IPS-18a (cell line): ENCODE data around the gene GSDME.
"Not testable (repeated sequence)": the region's sequence is repeated elsewhere in the genome, so short reads cannot be mapped to it uniquely, and the experiment has no call there.

Source experiments
- H3K27ac ChIP-seq: one replicate; pipeline ENCODE4 v1.5.1; 2013; ENCODE audit warnings: low read length
- H3K27me3 ChIP-seq: one replicate; pipeline ENCODE4 v1.6.1; 2013; ENCODE audit warnings: mild to moderate bottlenecking, low read length; ENCODE audit not compliant: control insufficient read depth, insufficient read depth
- H3K36me3 ChIP-seq: one replicate; pipeline ENCODE4 v1.6.1; 2013; ENCODE audit warnings: low read depth, low read length; ENCODE audit not compliant: control insufficient read depth
- H3K4me1 ChIP-seq: one replicate; pipeline ENCODE4 v1.6.1; 2013; ENCODE audit warnings: low read depth, low read length; ENCODE audit not compliant: control insufficient read depth
- H3K4me3 ChIP-seq: one replicate; pipeline ENCODE4 v1.5.1; 2013; ENCODE audit warnings: low read length
- H3K9ac ChIP-seq: one replicate; pipeline ENCODE4 v1.6.1; 2013; ENCODE audit warnings: mild to moderate bottlenecking, low read length, moderate library complexity
- H3K9me3 ChIP-seq: one replicate; pipeline ENCODE4 v1.6.1; 2013; ENCODE audit warnings: low read depth, low read length; ENCODE audit not compliant: control insufficient read depth

GSDME gene

DNA sequence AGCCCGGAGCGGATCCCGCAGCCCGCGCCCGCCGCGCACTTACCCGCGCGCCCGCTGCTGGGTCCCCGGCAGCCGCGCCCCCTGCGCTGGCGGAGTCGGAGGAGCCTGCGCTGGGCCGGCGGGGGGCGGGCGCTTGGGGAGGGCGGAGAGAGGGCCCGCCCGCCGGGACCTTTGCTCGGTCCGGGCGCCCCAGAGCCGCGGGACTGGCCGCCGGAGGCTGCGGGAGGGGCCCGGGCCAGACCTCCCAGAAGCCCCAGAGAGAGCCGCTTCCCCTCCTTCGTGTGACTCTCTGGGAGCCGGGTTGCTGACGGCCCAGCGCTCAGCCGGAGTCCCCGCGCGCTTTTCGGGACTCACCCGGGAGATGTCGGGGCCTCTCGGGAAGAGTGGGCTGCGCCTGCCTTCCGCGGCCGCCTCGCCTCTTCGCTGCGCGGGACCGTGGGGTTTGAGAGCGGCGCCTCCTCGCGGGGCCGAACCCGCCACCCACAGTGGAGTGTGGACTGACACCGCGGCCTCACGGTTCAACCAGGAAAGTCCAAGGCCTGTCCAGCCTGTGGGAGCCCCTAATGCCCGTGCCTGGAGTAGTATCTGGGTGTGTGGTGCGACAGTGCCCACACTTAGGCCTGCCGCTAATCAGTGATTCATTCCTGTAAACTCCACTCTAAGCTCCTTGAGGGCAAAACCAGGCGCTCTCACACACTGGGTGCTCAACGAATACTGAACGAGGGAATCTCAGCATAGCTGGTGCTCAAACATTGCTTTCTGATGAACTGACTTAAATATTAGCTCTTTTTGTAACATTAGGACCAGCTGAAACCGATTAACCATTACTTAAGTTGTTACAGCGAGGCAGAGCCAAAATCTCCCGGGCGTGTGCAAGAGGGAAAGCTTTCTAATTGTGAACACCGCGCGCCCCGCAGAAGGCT, at the start of gene GSDME:
TSS of gene GSDME (minus strand) at position 112 of the 923 bp plus-strand sequence. CDS start 7,690 bp downstream, outside the sequence.
- peaks cover 43% of the 10 kb centered on the region for H3K27me3 ChIP-seq
- H3K4me3 ChIP-seq: peak within 1 kb of the TSS; percentile 74
- H3K27ac ChIP-seq: no peak within 1 kb of the TSS
- H3K36me3 ChIP-seq: no peaks in the 10 kb centered on the region
- no peaks in the 10 kb centered on the region for H3K9me3 ChIP-seq
- peak within 1 kb of the TSS; percentile 2 for H3K9ac ChIP-seq
- peaks cover under 1% of the 10 kb centered on the region for H3K4me1 ChIP-seq

DNA sequence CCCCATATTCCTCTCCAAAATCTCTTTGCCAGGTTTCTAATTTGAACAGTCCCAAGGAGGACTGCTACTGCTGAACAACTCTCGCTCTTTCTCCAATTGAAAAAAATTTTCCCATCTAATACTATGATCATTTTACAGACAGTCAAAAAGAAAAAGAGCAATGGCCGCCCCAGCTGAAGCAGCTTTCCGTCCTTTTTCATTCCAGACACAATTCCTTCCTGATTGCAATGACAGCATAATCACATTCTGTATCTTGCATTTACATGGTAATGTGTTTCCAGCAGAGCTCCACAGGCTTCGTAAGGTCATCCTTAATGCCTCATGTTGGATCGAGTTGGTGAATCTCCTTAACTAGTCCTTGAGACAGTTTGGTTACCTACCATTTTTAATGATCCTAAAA, 45.0 kb upstream of the GSDME start:
- peaks cover 4% of the 10 kb centered on the region for H3K4me1 ChIP-seq
- H3K36me3 ChIP-seq: peaks cover 3% of the 10 kb centered on the region
- H3K27ac ChIP-seq: no peak overlapping the region
- H3K9ac ChIP-seq: no peak overlapping the region
- no peak overlapping the region for H3K4me3 ChIP-seq
- H3K27me3 ChIP-seq: no peaks in the 10 kb centered on the region
- no peaks in the 10 kb centered on the region for H3K9me3 ChIP-seq

DNA sequence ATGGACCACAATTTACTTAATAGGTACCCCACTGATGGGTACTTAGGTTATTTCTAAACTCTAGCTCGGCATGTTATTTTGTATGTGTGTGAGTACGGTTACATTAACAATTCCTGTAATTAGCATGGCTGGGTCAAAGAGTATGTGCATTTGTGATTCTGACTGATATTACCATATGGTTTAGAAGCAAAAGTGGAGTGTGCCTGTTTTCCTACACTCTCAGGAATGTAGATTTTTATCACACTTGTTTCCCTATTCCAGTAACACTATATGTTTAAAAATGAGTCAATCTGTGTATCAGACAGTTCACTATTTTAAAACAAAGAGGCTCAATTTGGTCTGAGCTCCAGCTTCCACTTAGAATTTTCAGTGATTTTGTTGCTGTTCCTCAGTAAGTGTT, 44.6 kb upstream of the GSDME start:
- Histone ChIP-seq H3K27me3 (no peaks in the 10 kb centered on the region), H3K4me1 (peaks cover 4% of the 10 kb centered on the region), H3K9ac (no peak overlapping the region), H3K9me3 (no peaks in the 10 kb centered on the region), H3K4me3 (no peak overlapping the region), H3K27ac (no peak overlapping the region), H3K36me3 (peaks cover 3% of the 10 kb centered on the region)

DNA sequence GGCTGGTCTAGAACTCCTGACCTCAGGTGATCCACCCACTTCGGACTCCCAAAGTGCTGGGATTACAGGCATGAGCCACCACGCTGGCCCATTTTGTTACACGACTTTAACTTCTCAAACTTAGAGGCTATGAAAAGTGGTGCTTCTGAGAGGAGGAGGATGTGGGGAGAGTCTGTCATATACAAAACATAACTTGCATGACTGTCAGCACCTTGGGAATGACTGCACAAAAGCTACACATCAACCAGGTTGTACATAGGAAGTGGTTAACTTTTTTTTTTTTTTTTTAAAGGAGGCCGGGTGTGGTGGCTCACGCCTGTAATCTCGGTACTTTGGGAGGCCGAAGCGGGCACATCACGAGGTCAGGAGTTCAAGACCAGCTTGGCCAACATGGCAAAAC, 43.4 kb upstream of the GSDME start:
- Histone ChIP-seq H3K4me3 (no peak overlapping the region), H3K27ac (no peak overlapping the region), H3K4me1 (peaks cover 4% of the 10 kb centered on the region), H3K9me3 (no peaks in the 10 kb centered on the region), H3K27me3 (no peaks in the 10 kb centered on the region), H3K36me3 (peaks cover 3% of the 10 kb centered on the region), H3K9ac (no peak overlapping the region)

DNA sequence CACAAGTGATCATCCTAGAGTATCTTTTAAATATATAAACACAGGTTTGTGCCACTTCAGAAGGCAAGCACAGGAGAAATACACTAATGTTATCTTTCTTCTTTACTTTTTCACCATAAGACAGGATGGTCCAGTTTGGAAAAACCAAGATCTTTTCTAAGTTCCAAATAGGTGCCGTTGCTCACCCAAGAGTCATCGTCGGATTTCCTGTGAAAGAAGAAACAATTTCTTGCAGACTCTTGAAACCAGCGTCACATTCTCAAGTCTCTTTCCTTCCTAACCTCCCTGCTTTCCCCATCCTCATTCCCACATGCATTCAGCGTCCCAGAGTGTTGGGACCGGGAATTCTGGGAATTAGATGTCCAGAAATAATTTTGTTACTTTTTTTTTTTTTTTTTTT, 42.8 kb upstream of the GSDME start:
- Histone ChIP-seq H3K27me3 (no peaks in the 10 kb centered on the region), H3K27ac (no peak overlapping the region), H3K36me3 (peaks cover 3% of the 10 kb centered on the region), H3K9me3 (no peaks in the 10 kb centered on the region), H3K9ac (no peak overlapping the region), H3K4me3 (no peak overlapping the region), H3K4me1 (peaks cover 4% of the 10 kb centered on the region)

DNA sequence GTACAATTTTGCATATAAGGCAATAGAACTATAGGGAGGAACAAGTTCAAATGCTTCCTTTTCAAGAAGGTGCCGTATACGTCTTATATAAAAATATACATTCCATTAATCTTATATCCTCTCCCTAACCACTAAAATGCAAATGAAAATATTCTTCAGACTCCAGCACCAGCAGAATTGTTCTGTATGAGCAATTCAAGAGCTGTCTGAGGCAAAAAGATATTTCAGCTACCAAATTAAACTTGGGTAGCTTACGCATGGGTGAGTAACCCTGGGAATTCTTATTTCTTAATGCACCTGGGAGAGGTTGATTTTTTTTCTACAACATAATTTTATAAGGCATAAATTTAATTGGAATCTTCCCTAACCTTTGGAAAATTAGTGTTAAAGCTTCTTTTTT, 42.2 kb upstream of the GSDME start:
- no peak overlapping the region for H3K9ac ChIP-seq
- H3K9me3 ChIP-seq: no peaks in the 10 kb centered on the region
- H3K27ac ChIP-seq: no peak overlapping the region
- peaks cover 4% of the 10 kb centered on the region for H3K4me1 ChIP-seq
- no peaks in the 10 kb centered on the region for H3K27me3 ChIP-seq
- H3K36me3 ChIP-seq: peaks cover 3% of the 10 kb centered on the region
- no peak overlapping the region for H3K4me3 ChIP-seq

DNA sequence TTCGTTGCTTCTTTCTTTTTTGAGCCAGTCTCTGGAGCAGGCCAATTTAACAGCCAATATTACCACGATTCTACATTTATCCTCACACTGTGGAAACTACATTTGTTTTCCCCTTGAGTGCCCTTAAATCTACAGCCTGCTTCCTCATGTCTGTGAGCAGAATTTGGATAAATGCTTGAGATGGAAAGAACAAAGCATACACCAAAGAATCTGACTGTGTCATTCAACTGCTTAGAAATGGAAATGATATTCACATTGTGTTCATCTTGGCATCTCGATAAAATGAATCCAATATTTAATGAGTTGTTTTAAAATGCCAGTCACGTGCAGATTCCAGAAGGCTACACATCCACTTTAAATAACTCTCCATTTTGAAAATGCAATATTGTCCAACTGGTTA, 41.0 kb upstream of the GSDME start:
- Histone ChIP-seq H3K36me3 (no peaks in the 10 kb centered on the region), H3K4me1 (peaks cover 7% of the 10 kb centered on the region), H3K27ac (no peak overlapping the region)

DNA sequence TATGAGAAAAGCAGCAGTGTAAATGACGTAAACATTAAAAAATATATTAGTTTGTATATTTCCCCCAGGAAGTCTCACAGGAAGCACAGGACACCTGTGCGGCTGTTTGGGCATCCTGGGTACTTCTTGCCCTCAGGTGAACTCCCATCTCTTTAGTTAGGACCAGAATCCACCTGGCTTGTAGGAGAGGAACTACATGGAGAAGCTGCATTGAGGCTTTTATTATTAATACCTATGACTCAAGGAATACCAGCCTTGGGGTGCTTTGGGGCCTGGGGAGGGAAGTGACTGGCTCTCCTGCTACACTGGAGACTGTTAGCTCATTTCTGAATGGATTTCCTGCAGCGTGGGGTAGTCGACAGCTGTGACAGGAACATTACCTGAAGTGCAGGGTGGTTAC, 40.0 kb upstream of the GSDME start:
- H3K9ac ChIP-seq: no peak overlapping the region
- no peak overlapping the region for H3K4me3 ChIP-seq
- no peaks in the 10 kb centered on the region for H3K9me3 ChIP-seq
- no peaks in the 10 kb centered on the region for H3K27me3 ChIP-seq
- no peak overlapping the region for H3K27ac ChIP-seq
- H3K36me3 ChIP-seq: no peaks in the 10 kb centered on the region
- peaks cover 6% of the 10 kb centered on the region for H3K4me1 ChIP-seq

More for the DNA sequence above, 41.0 kb upstream of the GSDME start:
- Histone ChIP-seq H3K9ac (no peak overlapping the region), H3K9me3 (no peaks in the 10 kb centered on the region), H3K27me3 (no peaks in the 10 kb centered on the region), H3K4me3 (no peak overlapping the region)

DNA sequence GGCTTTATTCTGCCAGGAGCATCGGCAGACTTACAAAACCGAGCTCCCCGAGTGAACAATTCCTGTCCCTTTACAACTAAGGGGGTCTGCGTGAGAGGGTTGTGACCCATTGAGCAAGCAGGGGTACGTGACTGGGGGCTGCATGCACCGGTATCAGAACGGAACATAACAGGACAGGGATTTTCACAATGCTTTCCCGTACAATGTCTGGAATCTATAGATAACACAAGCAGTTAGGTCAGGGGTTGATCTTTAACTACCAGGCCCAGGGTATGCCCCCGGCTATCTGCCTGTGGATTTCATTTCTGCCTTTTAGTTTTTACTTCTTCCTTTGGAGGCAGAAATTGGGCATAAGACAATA, 38.1 kb upstream of the GSDME start:
- H3K27me3 ChIP-seq: no peaks in the 10 kb centered on the region
- H3K4me1 ChIP-seq: peaks cover 3% of the 10 kb centered on the region
- H3K36me3 ChIP-seq: no peaks in the 10 kb centered on the region
- H3K9me3 ChIP-seq: no peaks in the 10 kb centered on the region
- no peak overlapping the region for H3K9ac ChIP-seq
- no peak overlapping the region for H3K4me3 ChIP-seq
- no peak overlapping the region for H3K27ac ChIP-seq

DNA sequence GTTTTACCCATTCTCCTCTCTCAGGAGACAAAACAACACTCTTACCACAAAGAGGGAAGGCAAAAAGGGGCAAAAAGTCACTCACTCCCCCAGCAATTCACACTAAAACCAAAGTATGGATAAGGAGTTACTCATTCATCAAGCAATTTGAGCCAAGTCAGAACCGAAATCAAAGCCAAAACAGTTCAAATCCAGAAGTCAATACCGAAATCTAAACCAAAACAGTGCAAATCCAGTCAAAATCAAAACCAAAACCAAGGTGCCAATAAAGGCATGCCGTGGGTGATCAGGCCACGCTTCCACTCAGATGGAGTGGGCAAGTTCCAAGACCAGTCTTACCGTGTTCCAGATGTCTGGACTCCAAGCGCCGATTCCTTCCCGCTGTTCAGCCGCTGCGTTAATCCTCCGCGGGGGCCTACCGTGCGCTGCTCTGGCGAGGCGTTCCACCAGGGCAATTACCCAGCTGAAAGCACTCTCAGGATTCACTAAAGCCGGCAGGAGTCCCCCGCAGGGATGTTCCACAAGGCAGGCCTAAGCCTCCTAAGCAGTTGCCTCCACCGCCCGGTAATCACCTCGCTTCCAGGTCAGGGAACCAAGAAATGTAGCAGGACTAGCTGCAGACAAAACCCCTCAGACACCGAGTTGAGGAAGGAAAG, 37.6 kb upstream of the GSDME start:
- not testable (repeated sequence) for H3K27ac ChIP-seq, H3K27me3 ChIP-seq, H3K4me1 ChIP-seq, H3K9ac ChIP-seq, H3K4me3 ChIP-seq, H3K36me3 ChIP-seq, H3K9me3 ChIP-seq

DNA sequence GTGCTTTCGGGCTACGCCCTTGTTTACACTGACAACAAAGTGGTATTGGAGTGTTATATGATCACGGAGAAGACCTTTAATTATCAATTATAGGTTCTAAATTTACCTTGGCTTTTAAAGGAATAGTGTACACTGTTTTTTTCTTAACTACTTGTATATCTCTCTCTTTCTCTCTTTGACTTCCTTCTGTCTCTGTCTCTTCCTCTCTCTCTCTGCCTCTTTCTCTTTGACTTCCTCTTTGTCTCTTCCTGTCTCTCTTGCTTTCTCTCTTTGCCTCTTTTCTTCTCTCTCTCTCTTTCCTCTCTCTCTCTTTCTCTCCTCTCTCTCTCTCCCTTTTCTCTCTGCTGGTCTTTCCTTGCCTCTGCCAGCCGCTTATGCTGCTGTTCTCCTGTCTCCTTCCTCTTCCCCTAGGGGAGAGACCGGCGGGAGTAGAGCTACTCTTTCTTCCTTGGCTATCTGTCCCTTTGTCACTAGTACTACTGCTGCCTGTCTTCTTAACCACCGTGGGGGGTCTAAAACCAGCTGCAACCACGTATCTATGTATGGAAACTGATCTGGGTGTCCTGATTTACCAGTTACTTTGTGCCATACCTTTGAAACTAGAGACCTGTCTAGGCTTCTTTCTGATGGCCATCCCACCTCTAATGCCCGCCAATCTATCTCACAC, 36.9 kb upstream of the GSDME start:
- H3K27ac ChIP-seq: no peak overlapping the region
- H3K36me3 ChIP-seq: no peaks in the 10 kb centered on the region
- H3K27me3 ChIP-seq: no peaks in the 10 kb centered on the region
- no peak overlapping the region for H3K4me3 ChIP-seq
- H3K9me3 ChIP-seq: no peaks in the 10 kb centered on the region
- no peak overlapping the region for H3K9ac ChIP-seq
- peaks cover 3% of the 10 kb centered on the region for H3K4me1 ChIP-seq
